Activated CD8-positive, alpha-beta memory T cell treated with anti-CD3 and anti-CD28 coated beads for 36 hours (primary cell): ENCODE results near the gene ZNG1A. TPM values are rescaled to one million over a fixed set of nuclear protein-coding genes. Genes with fewer than 3 reads are reported as not detected.
"Not testable (repeated sequence)": the region's sequence is repeated elsewhere in the genome, so short reads cannot be mapped to it uniquely, and the experiment has no call there.

ENCODE experiments used
- CTCF ChIA-PET: fragments of 350-600 bp; sonication (Branson Sonifier 250); formaldehyde crosslinking; loops from one replicate; lab custom pipeline; 2021; ENCODE audit warnings: antibody characterized with exemption; lab: Charles Lee
- POLR2A ChIA-PET: fragments of 350-600 bp; sonication (Branson Sonifier 250); formaldehyde crosslinking; loops from one replicate; lab custom pipeline; 2021; ENCODE audit warnings: antibody characterized with exemption; lab: Charles Lee
- total RNA-seq, 2 experiments: library from RNA; stranded (reverse); gene quantifications; one replicate each; pipeline ENCODE4 v1.2.3, GENCODE V29; 2021

Gene ZNG1A
- total RNA-seq, 2 experiments from 2014 or later, result 50.7 to 52.7 TPM

GRCh38 chr9:108742-109495 is 69.9 kb downstream of the ZNG1A start:
- CTCF ChIA-PET, POLR2A ChIA-PET: not testable (repeated sequence)

DNA sequence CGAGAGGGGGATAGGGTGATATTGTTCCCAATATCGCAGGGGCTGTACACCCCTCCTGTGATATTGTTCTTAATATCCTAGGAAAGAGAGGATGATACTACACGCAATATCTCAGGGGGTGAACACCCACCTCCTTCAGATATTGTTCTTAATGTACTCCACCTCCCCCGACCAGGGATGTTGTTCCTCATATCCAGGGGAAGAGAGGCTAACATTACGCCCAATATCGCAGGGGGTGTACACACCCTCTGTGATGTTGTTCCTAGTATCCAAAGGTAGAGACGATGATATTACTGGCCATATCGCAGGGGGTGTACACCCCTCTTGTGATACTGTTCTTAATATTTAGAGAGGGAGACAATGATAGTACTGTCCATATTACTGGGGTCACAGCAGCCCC is 72.9 kb downstream of the ZNG1A start:
- CTCF ChIA-PET, POLR2A ChIA-PET: not testable (repeated sequence)

DNA sequence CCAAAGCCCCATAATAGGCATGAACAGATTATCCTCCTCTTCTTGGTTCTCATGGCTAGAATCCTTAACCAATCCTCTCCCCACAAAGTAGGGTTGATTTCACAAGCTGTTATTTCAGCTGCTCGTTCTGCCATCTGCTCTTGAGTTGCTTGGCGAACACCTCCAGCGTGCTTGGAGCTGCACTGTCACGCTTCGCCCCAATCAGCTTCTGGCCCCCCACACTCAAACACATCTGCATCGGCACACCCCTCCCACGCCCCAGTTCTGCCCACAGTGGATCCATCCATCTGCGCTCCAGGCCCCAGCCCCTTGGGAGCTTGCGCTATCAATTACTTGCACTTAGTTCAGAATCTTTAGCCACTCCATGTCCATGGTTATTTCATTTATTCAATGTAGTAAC is 78.4 kb downstream of the ZNG1A start:
- POLR2A ChIA-PET, CTCF ChIA-PET: not testable (repeated sequence)

DNA sequence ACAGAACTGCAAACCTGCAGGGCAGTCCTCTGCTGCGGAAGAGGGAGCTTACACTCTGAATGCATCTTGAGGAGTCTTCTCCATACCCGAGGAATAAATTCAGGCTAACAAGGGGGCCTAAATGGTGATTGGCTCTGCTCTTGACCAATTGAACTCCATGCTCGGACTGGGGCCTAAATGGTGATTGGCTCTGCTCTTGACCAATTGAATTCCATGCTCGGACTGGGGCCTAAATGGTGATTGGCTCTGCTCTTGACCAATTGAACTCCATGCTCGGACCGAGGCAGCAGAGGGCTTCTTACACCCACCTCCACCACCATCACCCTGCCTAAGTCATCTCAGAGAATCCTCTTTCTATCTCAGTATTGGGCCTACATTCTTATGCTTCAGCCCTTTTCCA is 79.0 kb downstream of the ZNG1A start:
- CTCF ChIA-PET, POLR2A ChIA-PET: not testable (repeated sequence)

DNA sequence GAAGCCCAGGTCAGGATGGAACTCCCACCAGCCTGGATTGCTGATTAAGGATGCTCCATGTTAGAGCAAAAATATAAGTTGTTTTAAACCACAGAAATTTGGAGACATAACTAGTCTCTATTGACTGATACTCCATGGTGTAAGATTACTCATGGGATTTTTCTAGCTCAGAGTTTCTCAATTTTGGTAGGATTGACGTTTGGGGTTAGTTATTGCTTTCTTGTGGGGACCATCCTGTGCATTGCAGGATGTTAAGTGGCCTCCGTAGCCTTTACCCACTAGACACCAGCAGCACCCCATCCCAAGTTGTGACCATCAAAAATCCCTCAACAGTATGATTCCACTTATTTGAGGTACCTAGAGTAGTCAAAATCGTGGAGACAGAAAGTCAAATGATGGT is 80.1 kb downstream of the ZNG1A start:
- POLR2A ChIA-PET, CTCF ChIA-PET: not testable (repeated sequence)

DNA sequence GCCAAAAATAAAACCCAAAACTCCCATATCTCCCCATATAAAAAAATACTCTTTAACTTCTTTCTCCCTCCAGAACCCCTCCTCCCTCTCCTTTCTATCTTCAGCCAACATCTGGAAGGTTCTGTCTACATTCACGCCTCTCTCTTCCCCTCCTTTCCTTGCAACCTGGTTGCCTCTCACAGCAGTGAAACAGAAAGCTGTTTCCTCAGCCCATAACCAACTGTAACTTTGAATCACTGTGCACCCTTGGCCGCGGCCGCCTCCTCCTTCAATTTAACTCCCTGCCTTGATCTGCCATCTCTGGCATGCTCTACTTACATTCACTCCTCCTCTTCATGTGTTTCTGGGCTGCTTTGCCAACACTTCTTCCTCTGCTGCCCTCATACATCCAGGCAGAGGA is 83.9 kb downstream of the ZNG1A start:
- CTCF ChIA-PET, POLR2A ChIA-PET: not testable (repeated sequence)

GRCh38 chr9:94323-94722 is 84.5 kb downstream of the ZNG1A start:
- CTCF ChIA-PET, POLR2A ChIA-PET: not testable (repeated sequence)

GRCh38 chr9:93909-94308 is 84.9 kb downstream of the ZNG1A start:
- CTCF ChIA-PET, POLR2A ChIA-PET: not testable (repeated sequence)

DNA sequence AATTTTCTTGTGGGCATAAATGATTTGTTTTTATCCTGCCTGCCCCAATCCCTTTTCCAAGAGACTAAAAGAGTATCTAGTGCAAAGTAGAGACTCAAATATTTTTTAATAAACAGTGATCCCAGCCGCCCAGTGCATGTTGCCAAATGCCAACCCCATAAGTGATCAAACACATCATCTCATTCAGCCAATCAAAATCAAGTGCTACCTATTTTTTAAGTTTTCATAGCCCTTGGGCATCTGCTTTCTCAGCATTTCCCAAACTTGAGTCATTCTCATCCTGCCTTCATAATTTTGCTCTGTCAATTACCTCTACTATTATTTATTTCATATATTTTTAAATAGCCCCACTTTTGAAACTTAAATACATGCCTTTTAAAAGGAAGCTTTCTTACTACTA is 88.0 kb downstream of the ZNG1A start:
- POLR2A ChIA-PET, CTCF ChIA-PET: not testable (repeated sequence)

DNA sequence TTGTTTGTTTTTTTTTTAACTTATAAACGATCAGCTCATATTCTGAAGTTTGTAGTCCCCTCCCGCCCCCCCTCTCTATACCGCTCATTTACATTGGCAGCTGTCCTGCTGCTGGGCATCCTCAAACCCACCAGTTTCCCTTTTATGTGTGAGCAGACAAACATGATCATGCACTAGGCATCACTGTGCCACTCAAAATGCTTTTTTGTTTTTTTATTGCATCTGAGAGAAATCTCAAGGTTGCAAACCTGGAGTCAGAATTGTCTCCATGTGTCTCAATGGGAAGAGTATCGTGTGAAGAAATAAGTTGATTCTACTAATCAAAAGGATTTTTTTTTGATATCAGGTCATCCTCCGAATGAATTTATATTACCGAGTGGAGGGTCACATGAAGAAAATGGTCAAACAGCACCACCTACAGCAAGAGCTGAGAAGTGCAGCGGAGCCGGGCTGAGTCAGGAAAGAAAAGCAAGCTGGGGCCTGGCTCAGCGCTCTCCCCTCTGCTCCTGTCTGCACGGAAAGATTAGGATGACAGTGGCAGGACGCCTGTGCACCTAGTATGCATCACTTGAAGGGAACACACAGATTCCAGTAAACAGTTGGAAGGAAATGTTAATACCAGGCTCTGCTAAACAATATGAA is 90.3 kb downstream of the ZNG1A start:
- POLR2A ChIA-PET, CTCF ChIA-PET: not testable (repeated sequence)

DNA sequence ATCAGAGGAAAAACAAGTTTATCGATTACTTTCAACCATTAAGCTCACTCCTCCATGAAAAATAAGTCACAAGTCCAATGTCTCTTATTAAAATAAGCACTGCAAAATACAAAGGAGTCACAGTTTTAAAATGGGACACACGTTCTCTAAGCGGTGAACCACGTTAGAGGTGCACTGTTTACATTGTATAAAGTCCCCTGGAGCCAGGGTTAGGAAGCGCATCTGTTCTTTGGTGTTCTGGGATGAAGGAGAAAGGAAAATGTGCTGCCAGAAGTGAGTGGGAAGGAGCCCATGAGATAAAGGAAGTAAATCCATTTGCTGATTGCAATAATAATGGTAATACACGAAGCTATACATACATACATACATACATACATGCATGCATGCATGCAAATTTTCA is 91.0 kb downstream of the ZNG1A start:
- POLR2A ChIA-PET, CTCF ChIA-PET: not testable (repeated sequence)

- POLR2A ChIA-PET, result not testable (repeated sequence)
Measured at GRCh38 chr9:87105-87504, 91.8 kb downstream of the ZNG1A start.

GRCh38 chr9:86697-87096 is 92.2 kb downstream of the ZNG1A start:
- POLR2A ChIA-PET, CTCF ChIA-PET: not testable (repeated sequence)

More at GRCh38 chr9:87105-87504, 91.8 kb downstream of the ZNG1A start:
- CTCF ChIA-PET, result not testable (repeated sequence)

DNA sequence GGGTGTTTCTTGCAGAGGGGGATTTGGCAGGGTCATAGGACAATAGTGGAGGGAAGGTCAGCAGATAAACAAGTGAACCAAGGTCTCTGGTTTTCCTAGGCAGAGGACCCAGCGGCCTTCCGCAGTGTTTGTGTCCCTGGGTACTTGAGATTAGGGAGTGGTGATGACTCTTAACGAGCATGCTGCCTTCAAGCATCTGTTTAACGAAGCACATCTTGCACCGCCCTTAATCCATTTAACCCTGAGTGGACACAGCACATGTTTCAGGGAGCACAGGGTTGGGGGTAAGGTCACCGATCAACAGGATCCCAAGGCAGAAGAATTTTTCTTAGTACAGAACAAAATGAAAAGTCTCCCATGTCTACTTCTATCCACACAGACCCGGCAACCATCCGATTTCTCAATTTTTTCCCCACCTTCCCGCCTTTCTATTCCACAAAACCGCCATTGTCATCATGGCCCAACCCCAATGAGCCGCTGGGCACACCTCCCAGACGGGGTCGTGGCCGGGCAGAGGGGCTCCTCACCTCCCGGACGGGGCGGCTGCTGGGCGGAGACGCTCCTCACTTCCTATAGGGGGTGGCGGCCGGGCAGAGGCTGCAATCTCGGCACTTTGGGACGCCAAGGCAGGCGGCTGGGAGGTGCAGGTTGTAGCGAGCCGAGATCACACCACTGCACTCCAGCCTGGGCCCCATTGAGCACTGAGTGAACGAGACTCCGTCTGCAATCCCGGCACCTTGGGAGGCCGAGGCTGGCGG is 95.7 kb downstream of the ZNG1A start:
- CTCF ChIA-PET, POLR2A ChIA-PET: not testable (repeated sequence)

- POLR2A ChIA-PET, CTCF ChIA-PET: not testable (repeated sequence)
Measured at GRCh38 chr9:78333-78732, 100.5 kb downstream of the ZNG1A start.

DNA sequence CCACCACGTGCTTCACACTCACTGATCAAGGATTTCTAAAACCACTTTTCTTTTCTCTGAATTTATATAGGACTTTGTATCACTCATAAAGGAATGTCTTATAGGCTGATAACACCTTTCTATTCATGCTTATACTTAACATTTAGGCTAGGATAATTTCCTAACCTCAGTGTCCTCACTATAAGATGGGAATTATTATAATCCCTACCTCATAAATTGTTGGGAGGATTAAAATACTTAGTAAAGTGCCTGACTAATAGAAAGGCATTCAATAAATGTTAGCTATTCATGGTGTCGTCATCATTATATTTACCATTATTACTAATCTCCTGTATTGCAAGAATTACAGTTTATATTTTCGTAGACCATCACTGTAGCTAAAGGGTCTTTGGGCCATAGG is 102.5 kb downstream of the ZNG1A start:
- POLR2A ChIA-PET, CTCF ChIA-PET: not testable (repeated sequence)

- POLR2A ChIA-PET, CTCF ChIA-PET: not testable (repeated sequence)
Measured at GRCh38 chr9:73900-74525, 104.8 kb downstream of the ZNG1A start.

- POLR2A ChIA-PET, CTCF ChIA-PET: not testable (repeated sequence)
Measured at GRCh38 chr9:73076-73899, 105.6 kb downstream of the ZNG1A start.
